Measurements from ENCODE around the gene UBXN1.
A peak's percentile ranks its signal among the peaks of the same experiment; 100 is the strongest.
"Not testable (repeated sequence)": the region's sequence is repeated elsewhere in the genome, so short reads cannot be mapped to it uniquely, and the experiment has no call there.

The UBXN1 gene

DNA sequence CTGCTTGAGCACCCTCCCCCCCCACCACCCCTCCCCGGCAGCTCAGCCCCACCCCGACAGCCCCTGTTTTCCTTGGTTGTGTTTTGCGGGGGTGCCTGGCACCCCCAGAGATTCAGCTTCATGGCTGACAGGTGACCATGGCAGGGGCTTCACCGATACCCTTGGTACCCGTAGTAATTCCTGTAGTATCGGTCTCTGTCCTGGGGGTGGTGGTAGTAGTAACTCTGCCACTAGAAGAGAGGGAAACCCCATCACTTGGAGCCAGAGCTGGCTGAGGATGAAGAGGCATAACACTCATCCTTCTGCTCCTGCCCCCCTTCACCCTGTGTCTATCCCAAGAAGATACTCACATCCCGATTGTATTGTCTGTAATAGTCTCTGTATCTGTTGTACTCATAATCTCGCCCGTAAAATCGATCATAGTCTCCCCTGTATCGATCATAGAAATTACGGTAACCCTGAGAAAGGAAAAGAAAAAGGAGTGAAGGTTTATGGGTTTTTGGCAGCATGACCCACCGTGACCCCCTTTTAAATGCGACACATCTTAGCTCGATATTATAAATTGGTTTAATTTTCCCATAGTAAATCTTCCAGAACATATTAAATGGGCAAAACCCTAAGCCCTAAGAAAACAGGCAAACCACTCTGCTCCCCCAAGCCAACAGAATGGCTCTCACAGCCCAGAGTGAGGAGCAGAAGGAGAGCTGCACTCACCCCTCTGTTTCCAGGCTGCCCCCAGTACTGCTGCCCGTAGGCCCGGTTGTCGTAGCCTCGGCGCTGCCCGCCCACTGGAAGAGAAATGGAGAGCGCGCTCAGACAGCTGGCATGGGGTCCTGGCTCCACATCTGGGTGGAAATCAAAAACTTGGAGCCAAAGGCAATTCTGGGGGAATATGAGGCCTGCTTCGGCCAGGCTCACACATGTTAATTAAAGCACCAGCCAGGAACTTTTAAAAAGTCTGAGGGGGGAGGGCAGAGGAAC lies 36.6 kb upstream of the UBXN1 start:
- TF ChIP-seq POLR2A (IDR thresholded peaks at IDR 0.05; ENCODE audit: low read depth, low read length) = no peak
- DNase-seq (ENCODE audit: insufficient read length, low spot score) = no peak
- FAIRE-seq = no peak

DNA sequence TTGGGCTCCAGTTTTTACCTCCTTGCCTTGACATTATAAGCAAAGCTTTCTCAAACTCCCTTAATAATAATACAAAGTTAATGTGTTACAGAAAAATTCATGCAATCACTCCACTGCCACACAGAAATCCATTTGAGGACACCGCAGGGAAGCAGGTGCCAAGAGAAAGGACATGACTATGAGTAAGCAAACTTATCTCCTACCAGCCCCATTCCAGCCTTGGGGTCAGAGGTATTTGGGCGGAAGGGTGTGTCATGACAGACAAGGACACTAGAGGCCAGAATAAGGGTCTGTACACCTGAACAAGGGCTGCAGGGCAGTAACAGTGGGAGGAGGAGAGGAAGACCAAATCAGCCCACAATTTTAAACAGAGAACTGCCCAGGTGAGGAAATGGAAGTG lies 34.5 kb upstream of the UBXN1 start:
- FAIRE-seq (no peak), DNase-seq (ENCODE audit: insufficient read length, low spot score) (no peak)
- TF ChIP-seq POLR2A (IDR thresholded peaks at IDR 0.05; ENCODE audit: low read depth, low read length) = no peak

DNA sequence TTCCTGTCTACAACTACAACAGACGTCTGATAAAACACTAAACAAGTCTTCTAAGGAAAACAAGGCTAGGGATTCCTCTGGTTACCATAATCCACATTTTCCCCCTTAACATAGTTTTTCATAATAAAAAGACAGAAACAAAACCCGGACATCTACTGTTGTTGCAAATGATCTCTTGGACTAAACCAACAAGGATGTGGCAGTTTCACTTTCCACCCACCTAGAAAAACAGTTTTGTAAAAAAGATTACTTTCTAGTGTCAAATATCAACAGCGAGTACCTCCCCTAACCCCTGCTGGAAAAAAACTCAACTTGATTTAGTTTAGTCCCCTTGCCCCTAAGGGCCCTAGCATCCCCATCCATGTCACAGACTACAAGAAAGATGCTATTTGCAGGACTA lies 34.0 kb upstream of the UBXN1 start:
- FAIRE-seq = no peak

DNA sequence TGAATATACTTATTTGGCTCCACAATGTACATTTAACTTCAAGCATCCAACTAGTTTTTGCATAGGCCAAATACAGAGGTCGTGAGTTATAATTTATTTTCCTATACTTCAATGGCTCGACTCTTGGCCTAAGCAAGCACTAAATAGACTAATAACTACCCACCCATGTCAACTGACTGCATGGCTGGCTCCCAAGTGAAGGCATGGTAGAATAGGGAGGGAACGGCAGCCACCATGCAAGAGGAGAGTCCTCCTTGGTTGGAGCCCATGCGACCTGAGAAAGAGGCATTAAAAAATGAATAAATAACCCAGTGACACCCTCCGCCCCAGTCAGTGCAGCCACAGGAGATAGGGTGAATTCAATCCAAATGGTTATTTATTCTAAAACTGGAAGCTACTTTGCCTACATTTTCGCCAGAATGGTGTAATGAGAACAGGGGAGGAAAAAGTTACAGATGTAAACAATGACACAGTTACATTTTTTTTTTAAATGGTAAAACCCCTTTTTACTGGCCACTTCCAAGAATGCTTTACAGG lies 33.5 kb upstream of the UBXN1 start:
- TF ChIP-seq POLR2A (IDR thresholded peaks at IDR 0.05; ENCODE audit: low read depth, low read length) = no peak
- FAIRE-seq = no peak
- DNase-seq (ENCODE audit: insufficient read length, low spot score) = no peak

More for the DNA sequence above, 34.0 kb upstream of the UBXN1 start:
- DNase-seq (ENCODE audit: insufficient read length, low spot score) = no peak
- TF ChIP-seq POLR2A (IDR thresholded peaks at IDR 0.05; ENCODE audit: low read depth, low read length) = no peak

DNA sequence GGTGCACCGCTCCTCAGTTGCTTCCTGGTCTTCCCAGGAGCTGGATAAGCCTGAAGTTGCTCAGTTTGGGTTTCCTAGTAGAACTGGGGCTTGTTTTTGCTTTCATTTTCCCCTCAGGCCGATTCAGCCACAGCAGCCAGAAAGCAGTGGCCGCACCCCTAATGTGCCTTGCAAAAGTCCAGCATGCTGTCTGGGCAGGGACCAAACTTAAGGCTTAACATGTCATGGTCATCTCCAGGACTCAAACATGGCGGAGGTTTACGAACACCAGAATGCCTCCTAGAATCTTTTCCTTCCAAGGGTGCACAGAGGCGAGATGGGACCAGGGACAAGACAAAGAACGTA lies 31.1 kb upstream of the UBXN1 start:
- no peak for DNase-seq (ENCODE audit: insufficient read length, low spot score)
- TF ChIP-seq POLR2A (IDR thresholded peaks at IDR 0.05; ENCODE audit: low read depth, low read length) = no peak
- no peak for FAIRE-seq

DNA sequence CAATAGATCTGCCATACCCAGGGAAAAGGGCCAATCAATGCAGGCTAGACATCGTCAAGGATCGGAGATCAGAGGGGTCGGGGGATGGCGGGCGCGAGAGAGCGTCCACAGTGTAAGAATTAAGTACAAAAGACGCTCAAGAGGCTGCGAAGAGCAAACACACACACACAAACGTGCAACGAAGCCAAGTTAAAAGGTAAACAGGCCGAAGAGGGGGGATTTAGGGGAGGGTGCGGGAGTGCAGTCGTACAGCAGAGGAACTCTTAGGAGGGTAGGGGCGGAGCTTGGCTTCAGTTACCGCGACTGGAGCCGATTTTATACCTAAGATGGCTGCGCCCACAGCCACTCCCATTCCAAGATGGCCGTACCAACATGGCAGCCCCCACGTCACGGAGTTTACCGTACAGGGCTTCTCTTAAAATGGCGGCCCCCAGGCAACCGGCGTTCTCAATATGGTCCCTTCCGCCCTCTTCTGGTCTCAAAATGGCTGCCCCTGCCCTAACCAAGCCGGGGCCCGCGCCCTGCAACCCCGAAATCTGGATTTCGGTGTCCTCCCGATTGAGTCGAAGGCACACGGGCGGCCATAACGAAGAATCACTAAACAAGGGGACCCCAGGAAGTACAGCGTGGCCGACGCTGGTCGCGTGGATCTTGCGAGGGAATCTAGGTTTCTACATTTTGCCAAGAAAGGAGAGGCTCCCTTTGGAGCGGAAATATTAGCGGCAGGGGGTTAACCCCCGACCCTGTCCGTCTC lies 30.6 kb upstream of the UBXN1 start:
- FAIRE-seq = no peak
- peak; percentile 33 for TF ChIP-seq POLR2A (IDR thresholded peaks at IDR 0.05; ENCODE audit: low read depth, low read length)
- no peak for DNase-seq (ENCODE audit: insufficient read length, low spot score)

DNA sequence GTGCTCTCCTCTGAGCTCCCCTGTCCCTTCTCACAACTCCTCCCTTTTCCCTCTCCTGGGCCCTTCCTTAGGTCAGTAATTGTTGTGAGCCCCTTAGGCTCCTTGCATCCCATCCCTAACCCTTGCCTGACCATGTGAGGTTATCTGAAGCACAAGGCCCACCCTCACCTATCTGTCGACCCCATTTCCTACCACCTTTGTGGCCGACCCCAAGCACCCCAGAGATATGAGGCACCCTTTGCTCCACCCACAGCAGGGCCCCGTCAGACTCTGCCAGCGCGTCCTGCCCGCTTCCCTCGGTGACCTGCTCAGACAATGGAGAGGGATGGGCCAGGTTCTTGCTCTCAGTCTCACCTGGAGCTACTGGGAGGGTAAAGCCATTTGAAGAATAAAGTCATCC lies 29.9 kb upstream of the UBXN1 start:
- no peak for TF ChIP-seq POLR2A (IDR thresholded peaks at IDR 0.05; ENCODE audit: low read depth, low read length)
- DNase-seq (ENCODE audit: insufficient read length, low spot score) = no peak
- FAIRE-seq = no peak

DNA sequence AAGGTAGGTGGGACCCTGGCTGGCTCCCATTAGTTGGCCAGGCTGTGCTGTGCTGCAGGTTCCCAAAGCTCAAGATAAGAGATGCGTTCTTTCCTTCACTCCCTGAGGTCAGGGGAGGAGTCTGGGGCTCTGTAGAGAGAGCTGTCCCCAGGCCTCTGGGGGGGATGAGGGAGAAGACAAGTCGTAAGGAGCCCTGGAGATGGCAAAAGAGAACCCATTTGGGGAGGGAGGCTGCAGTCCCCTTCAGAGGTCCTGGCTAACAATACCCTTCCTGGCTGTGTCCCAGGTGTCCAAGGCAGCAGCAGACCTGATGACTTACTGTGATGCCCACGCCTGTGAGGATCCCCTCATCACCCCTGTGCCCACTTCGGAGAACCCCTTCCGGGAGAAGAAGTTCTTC lies 29.5 kb upstream of the UBXN1 start:
- DNase-seq (ENCODE audit: insufficient read length, low spot score) (no peak), FAIRE-seq (no peak)
- no peak for TF ChIP-seq POLR2A (IDR thresholded peaks at IDR 0.05; ENCODE audit: low read depth, low read length)

DNA sequence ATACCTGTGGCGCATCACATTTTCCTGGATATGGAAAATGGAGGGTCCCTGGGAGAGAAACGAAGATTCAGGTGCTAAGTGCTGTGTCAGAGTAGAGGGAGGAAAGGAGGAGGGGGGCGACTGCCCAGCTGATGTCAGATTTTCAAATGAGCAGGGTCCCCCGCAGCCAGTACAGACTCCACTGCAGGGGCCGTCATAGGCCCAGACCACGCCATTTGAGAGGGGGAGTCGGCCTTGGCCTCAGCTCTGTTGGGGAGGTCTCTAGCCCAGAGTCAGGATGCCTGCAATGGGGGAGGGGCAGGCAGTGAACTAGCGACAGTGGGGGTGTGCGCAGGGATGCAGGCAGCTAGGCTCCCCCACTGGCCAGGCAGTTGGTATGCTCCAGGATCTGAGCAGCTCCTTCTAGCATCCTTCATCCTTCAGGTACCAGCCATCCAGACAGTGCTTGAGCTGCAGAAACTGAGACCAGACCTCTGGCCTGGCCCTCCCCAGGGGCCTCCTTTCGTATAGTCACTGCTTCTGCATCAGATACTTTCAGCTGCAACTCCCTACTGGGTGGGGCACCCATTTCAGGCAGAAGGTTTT lies 28.5 kb upstream of the UBXN1 start, which contains the start of the genes BSCL2 and GNG3:
Gene BSCL2 (minus strand): TSS at position 148 of the 585 bp plus-strand sequence. CDS start 229 bp downstream, outside the sequence.
Gene GNG3 (plus strand): TSS at position 400 of the 585 bp plus-strand sequence. CDS start 620 bp downstream, outside the sequence.
- TF ChIP-seq POLR2A (IDR thresholded peaks at IDR 0.05; ENCODE audit: low read depth, low read length) = no peak
- DNase-seq (ENCODE audit: insufficient read length, low spot score) (no peak), FAIRE-seq (no peak)

DNA sequence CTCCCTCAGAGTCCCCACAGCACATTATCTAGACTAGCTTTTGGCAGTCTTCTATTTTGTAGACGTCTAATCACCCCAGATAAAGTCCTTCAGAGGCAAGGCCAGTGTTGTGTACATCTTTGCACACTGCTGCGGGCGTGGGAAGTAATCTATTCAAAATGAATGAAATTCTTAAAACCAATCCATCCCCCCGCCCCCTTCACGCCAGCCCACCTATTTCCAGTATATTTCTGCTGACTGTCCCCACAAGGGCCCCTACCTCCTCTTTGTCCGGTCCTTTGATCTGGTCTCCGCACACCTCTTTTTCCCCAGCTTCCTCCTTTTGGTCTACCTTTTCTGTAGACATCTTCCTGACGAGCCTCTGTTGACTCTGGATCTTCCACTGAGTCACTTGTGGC lies 28.0 kb upstream of the UBXN1 start:
- no peak for DNase-seq (ENCODE audit: insufficient read length, low spot score)
- no peak for FAIRE-seq
- TF ChIP-seq POLR2A (IDR thresholded peaks at IDR 0.05; ENCODE audit: low read depth, low read length) = no peak

DNA sequence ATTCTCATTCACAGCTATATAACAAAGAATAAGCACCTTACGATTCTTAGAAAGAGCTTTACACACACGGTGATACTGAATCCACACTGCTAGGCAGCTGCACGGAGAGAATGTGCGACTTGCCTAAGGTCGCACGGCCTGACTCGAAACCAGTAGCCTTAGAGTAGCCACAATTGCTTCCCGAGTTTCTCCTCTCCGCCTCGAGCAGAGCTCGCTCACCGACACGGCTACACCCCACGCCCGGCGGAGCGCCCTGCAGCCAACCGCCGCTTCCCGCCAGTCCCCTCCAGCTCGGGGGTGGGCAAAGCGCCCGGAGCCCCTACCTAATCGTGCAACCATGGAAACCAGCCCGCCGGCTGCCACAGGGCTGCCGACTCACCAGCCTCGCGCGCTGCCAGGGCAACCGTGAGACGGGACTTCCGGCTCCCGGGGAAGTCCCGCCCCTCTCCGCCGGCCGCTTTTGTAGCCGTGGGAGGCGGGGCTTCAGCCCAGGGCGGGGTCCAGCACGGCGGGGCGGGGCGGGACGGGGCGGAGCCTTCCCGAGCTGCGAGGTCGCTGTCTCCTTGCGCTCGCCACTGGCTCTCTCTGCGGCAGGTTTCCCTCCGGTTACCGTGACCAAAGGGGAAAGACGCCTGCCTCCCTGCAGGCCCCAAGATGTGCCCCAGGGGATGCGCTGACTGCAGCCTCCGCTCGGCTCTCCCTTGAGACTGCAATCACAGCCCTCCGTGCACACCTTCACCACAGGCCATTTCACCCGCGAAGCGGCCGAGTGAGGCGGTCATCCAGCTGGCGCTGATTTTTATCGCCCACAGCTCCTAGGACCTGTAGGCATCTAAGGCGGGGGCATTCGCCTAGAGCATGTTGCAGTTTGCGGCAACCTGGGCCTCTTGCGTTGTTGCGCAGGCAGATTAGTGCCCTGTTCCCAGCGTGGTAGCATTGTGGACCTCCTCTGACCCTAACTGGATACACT lies 27.3 kb upstream of the UBXN1 start:
- FAIRE-seq (no peak), DNase-seq (ENCODE audit: insufficient read length, low spot score) (peak; percentile 90)
- TF ChIP-seq POLR2A (IDR thresholded peaks at IDR 0.05; ENCODE audit: low read depth, low read length) = peak; percentile 67; the same call in 1 of the 2 replicates

DNA sequence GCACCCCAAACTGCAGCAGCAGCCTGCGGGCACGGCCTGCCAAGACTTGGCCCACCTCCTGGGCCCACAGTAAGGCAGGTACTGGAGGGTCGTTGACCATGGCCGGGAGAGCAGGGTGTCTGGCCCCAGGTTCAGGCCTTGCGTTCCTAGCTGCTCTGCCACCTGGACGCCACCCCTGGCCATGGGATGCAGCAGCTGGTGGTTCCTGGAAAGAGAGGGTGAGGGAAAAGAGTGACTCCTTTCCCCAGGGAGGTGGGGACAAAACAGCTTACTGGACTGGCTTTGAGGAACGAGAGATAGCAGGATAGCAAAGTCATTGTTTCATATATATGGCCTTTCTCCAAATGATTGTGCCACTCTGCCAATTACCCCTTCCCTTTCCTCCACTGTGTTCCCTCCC lies 26.5 kb upstream of the UBXN1 start:
- no peak for TF ChIP-seq POLR2A (IDR thresholded peaks at IDR 0.05; ENCODE audit: low read depth, low read length)
- FAIRE-seq (no peak), DNase-seq (ENCODE audit: insufficient read length, low spot score) (no peak)

DNA sequence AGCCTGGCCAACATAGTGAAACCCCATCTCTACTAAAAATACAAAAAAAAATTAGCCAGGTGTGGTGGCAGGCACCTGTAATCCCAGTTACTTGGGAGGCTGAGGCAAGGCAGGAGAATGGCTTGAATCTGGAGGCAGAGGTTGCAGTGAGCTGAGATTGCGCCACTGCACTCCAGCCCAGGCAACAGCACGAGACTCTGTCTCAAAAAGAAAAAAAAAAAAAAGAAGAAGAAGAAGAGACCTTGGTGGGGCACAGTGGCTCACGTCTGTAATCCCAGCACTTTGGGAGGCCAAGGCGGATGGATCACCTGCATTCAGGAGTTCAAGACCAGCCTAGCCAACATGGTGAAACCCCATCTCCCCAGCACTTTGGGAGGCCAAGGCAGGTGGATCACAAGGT lies 25.0 kb upstream of the UBXN1 start:
- FAIRE-seq = not testable (repeated sequence)

More for the DNA sequence above, 25.0 kb upstream of the UBXN1 start:
- DNase-seq (ENCODE audit: insufficient read length, low spot score) = not testable (repeated sequence)
